KMS-11 (cell line): ENCODE results near the gene ACTN4.

Source experiments
- H2AFZ ChIP-seq: fragments of 200-600 bp; sonication (generic); 2 replicates; pipeline ENCODE4 v1.6.1; 2016; ENCODE audit warnings: antibody characterized with exemption, mixed run types, low read depth
- H3K27ac ChIP-seq: fragments of 200-600 bp; sonication (generic); 2 replicates; pipeline ENCODE4 v1.6.1; 2016; ENCODE audit warnings: mild to moderate bottlenecking, mixed run types
- H3K27me3 ChIP-seq: fragments of 200-600 bp; sonication (generic); 2 replicates; pipeline ENCODE4 v1.6.1; 2017; ENCODE audit warnings: mild to moderate bottlenecking, low read depth, mixed run types, moderate library complexity; ENCODE audit not compliant: insufficient read depth
- H3K36me3 ChIP-seq: fragments of 200-600 bp; sonication (generic); 2 replicates; pipeline ENCODE4 v1.6.1; 2017; ENCODE audit warnings: mild to moderate bottlenecking, mixed run types; ENCODE audit not compliant: insufficient read depth
- H3K4me1 ChIP-seq: fragments of 200-600 bp; sonication (generic); 2 replicates; pipeline ENCODE4 v1.6.1; 2016; ENCODE audit warnings: mild to moderate bottlenecking, low read depth, mixed run types; ENCODE audit not compliant: poor library complexity, severe bottlenecking
- H3K4me2 ChIP-seq: fragments of 200-600 bp; sonication (generic); 2 replicates; pipeline ENCODE4 v1.7.0; 2016; ENCODE audit warnings: mild to moderate bottlenecking, mixed run types
- H3K4me3 ChIP-seq: fragments of 200-600 bp; sonication (generic); IDR thresholded peaks from 2 replicates; pipeline ENCODE4 v1.6.1; 2017; ENCODE audit warnings: low read depth, low read length, mixed read lengths; ENCODE audit not compliant: insufficient read depth
- H3K79me2 ChIP-seq: fragments of 200-600 bp; sonication (generic); 2 replicates; pipeline ENCODE4 v1.6.1; 2016; ENCODE audit warnings: low read depth, mixed run types; ENCODE audit not compliant: insufficient read depth
- H3K9ac ChIP-seq: fragments of 200-600 bp; sonication (generic); 2 replicates; pipeline ENCODE4 v1.6.1; 2016; ENCODE audit warnings: mild to moderate bottlenecking, mixed run types
- H4K20me1 ChIP-seq: fragments of 200-600 bp; sonication (generic); 2 replicates; pipeline ENCODE4 v1.6.1; 2016; ENCODE audit warnings: mild to moderate bottlenecking, mixed run types; ENCODE audit not compliant: insufficient read depth
- TF ChIP-seq, protein P1 (sequence below): fragments of 200-600 bp; sonication (generic); conservative IDR thresholded peaks from 2 replicates; pipeline ENCODE4 v1.6.1; 2017; ENCODE audit warnings: low read depth, mild to moderate bottlenecking, antibody characterized with exemption, low read length, moderate library complexity, mixed read lengths

The ACTN4 gene

DNA sequence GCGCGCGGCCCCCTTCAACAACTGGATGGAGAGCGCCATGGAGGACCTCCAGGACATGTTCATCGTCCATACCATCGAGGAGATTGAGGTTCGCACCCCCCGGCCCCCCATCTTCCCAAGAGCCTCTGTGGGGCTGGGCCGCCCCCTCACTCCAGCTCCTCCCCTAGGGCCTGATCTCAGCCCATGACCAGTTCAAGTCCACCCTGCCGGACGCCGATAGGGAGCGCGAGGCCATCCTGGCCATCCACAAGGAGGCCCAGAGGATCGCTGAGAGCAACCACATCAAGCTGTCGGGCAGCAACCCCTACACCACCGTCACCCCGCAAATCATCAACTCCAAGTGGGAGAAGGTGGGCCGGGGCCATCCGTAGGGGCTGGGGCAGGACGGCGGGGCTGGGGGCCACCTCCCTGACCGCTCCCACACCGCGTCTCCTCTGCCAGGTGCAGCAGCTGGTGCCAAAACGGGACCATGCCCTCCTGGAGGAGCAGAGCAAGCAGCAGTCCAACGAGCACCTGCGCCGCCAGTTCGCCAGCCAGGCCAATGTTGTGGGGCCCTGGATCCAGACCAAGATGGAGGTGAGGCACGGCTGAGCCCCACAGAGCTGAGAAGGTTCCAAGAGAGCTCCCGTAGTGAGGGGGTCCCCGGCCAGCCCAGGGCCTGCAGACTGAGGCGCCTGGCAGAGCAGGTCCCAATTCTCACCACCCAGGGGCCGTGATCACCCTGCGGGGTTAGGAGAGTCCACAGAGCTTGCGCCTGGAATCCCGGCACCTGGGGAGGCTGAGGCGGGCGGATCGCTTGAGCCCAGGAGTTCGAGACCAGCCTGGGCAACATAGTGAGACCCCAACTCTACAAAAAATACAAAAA, 76.8 kb downstream of the ACTN4 start:
- no peaks in the 10 kb centered on the region for H4K20me1 ChIP-seq
- no peak overlapping the region for H3K4me3 ChIP-seq
- H3K9ac ChIP-seq, result no peak overlapping the region
- H3K79me2 ChIP-seq, result no peaks in the 10 kb centered on the region
- H2AFZ ChIP-seq, result no peak overlapping the region
- TF ChIP-seq, protein P1, sequence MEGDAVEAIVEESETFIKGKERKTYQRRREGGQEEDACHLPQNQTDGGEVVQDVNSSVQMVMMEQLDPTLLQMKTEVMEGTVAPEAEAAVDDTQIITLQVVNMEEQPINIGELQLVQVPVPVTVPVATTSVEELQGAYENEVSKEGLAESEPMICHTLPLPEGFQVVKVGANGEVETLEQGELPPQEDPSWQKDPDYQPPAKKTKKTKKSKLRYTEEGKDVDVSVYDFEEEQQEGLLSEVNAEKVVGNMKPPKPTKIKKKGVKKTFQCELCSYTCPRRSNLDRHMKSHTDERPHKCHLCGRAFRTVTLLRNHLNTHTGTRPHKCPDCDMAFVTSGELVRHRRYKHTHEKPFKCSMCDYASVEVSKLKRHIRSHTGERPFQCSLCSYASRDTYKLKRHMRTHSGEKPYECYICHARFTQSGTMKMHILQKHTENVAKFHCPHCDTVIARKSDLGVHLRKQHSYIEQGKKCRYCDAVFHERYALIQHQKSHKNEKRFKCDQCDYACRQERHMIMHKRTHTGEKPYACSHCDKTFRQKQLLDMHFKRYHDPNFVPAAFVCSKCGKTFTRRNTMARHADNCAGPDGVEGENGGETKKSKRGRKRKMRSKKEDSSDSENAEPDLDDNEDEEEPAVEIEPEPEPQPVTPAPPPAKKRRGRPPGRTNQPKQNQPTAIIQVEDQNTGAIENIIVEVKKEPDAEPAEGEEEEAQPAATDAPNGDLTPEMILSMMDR, result no peak
- H3K4me2 ChIP-seq, result no peak overlapping the region
- no peaks in the 10 kb centered on the region for H3K36me3 ChIP-seq
- no peaks in the 10 kb centered on the region for H3K27me3 ChIP-seq
- no peak overlapping the region for H3K27ac ChIP-seq
- H3K4me1 ChIP-seq, result no peaks in the 10 kb centered on the region

DNA sequence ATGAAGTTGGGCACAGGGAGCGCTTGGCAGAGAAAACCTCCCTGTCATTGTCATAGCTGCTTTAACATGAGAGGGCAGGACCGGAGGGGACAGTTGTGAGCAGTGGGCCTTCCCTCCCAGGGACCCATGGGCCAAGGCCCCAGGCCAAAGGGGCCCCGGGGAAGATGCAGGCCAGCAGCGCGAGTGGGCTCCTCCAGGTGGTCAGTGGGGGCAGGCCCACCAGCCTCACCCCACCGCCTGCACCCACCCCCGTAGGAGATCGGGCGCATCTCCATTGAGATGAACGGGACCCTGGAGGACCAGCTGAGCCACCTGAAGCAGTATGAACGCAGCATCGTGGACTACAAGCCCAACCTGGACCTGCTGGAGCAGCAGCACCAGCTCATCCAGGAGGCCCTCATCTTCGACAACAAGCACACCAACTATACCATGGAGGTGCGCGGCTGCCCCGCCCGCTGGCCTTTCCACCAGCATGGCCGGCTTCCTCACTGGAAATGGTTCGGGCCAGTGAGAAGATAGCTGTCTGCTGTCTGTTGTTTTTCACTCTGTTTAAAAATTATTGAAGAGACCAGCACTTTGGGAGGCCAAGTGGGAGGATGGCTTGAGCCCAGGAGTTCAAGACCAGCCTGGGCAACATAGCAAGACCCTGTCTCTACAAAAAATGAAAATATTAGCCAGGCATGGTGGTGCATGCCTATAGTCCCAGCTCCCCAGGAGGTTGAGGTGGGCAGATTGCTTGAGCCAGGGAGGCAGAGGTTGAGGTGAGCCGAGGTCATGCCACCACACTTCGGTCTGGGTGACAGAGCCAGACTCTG, 78.2 kb downstream of the ACTN4 start:
- Histone ChIP-seq H3K4me2 (no peak overlapping the region), H3K9ac (no peak overlapping the region), H4K20me1 (no peaks in the 10 kb centered on the region), H3K27ac (no peak overlapping the region), H2AFZ (no peak overlapping the region), H3K4me3 (no peak overlapping the region), H3K36me3 (no peaks in the 10 kb centered on the region), H3K4me1 (no peaks in the 10 kb centered on the region), H3K79me2 (no peaks in the 10 kb centered on the region), H3K27me3 (no peaks in the 10 kb centered on the region)
- TF ChIP-seq, protein P1, result no peak

GRCh38 chr19:38726284-38726673, 78.8 kb downstream of the ACTN4 start:
- TF ChIP-seq, protein P1, result no peak
- Histone ChIP-seq H3K4me3 (no peak overlapping the region), H3K36me3 (no peaks in the 10 kb centered on the region)

DNA sequence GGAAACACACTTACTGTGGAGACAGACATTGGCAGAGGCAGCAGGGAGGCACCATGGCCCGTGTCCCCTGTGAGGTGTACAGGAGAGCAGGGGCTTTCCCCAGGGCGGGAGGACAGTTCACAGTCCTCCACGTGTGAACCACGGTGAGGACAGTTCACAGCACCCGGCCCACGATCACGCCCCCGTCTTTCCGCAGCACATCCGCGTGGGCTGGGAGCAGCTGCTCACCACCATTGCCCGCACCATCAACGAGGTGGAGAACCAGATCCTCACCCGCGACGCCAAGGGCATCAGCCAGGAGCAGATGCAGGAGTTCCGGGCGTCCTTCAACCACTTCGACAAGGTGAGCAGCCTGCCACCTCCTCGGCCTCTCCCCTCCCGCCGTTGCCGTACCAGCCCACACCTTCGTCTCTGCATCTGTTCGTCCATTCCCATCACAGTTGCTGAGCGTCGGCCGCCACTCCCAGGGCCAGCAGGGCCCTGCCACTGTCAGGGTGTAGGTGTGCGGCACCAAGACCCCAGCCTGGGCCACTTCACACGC, 79.4 kb downstream of the ACTN4 start:
- H3K4me2 ChIP-seq, result no peak overlapping the region
- no peaks in the 10 kb centered on the region for H3K36me3 ChIP-seq
- H3K79me2 ChIP-seq, result no peaks in the 10 kb centered on the region
- H3K4me3 ChIP-seq, result no peak overlapping the region
- no peaks in the 10 kb centered on the region for H3K27me3 ChIP-seq
- H4K20me1 ChIP-seq, result no peaks in the 10 kb centered on the region
- no peaks in the 10 kb centered on the region for H3K4me1 ChIP-seq
- H3K27ac ChIP-seq, result no peak overlapping the region
- no peak overlapping the region for H3K9ac ChIP-seq
- H2AFZ ChIP-seq, result no peak overlapping the region
- TF ChIP-seq, protein P1, result no peak

More at GRCh38 chr19:38726284-38726673, 78.8 kb downstream of the ACTN4 start:
- Histone ChIP-seq H3K4me1 (no peaks in the 10 kb centered on the region), H3K9ac (no peak overlapping the region), H4K20me1 (no peaks in the 10 kb centered on the region), H3K27me3 (no peaks in the 10 kb centered on the region), H3K4me2 (no peak overlapping the region), H3K79me2 (no peaks in the 10 kb centered on the region), H3K27ac (no peak overlapping the region), H2AFZ (no peak overlapping the region)
